T-helper 2 cell treated with Interferon-gamma antibody and Interleukin-4, amounts not matched to agents 5 μg/mL and 100 μg/mL, for 36 hours (primary cell): Measurements from ENCODE around the gene C7orf25.

Experiments used
- DNase-seq: peaks from one replicate; pipeline ENCODE4 v3.0.0; 2021; ENCODE audit warnings: low spot score
- H3K27ac Mint-ChIP-seq: one replicate; pipeline ENCODE4 v1.8.0; 2021; ENCODE audit warnings: mild to moderate bottlenecking, mixed read lengths
- H3K27me3 Mint-ChIP-seq: one replicate; pipeline ENCODE4 v1.8.0; 2021; ENCODE audit warnings: low read depth, mixed read lengths
- H3K36me3 Mint-ChIP-seq: one replicate; pipeline ENCODE4 v1.8.0; 2021; ENCODE audit warnings: low read depth, mixed read lengths
- H3K4me1 Mint-ChIP-seq: one replicate; pipeline ENCODE4 v1.8.0; 2021; ENCODE audit warnings: low read depth, mixed read lengths
- H3K4me3 Mint-ChIP-seq: one replicate; pipeline ENCODE4 v1.8.0; 2022; ENCODE audit warnings: mild to moderate bottlenecking, moderate library complexity, mixed read lengths
- H3K9me3 Mint-ChIP-seq: one replicate; pipeline ENCODE4 v1.8.0; 2021; ENCODE audit warnings: mixed read lengths

Gene C7orf25

GRCh38 chr7:42911454-42912447 lies at the start of gene C7orf25:
Gene C7orf25 (minus strand): TSS chr7:42912070. CDS start chr7:42910900, 1,170 bp downstream.
- no peaks in the 10 kb centered on the region for H3K9me3 Mint-ChIP-seq

GRCh38 chr7:42961170-42961569 lies 49.3 kb upstream of the C7orf25 start:
- Mint-ChIP-seq H3K4me1 (no peaks in the 10 kb centered on the region), H3K27me3 (no peaks in the 10 kb centered on the region), H3K27ac (no peak overlapping the region), H3K36me3 (no peaks in the 10 kb centered on the region), H3K4me3 (no peak overlapping the region), H3K9me3 (peaks cover 6% of the 10 kb centered on the region)
- DNase-seq, result no peak

More at GRCh38 chr7:42911454-42912447, at the start of gene C7orf25:
- H3K4me3 Mint-ChIP-seq, result peak within 1 kb of the TSS; percentile 91
- peaks cover 77% of the 10 kb centered on the region for H3K4me1 Mint-ChIP-seq
- H3K36me3 Mint-ChIP-seq, result peaks cover 41% of the 10 kb centered on the region
- peak; percentile 96 for DNase-seq
- H3K27me3 Mint-ChIP-seq, result no peaks in the 10 kb centered on the region
- H3K27ac Mint-ChIP-seq, result peak within 1 kb of the TSS; percentile 85

DNA sequence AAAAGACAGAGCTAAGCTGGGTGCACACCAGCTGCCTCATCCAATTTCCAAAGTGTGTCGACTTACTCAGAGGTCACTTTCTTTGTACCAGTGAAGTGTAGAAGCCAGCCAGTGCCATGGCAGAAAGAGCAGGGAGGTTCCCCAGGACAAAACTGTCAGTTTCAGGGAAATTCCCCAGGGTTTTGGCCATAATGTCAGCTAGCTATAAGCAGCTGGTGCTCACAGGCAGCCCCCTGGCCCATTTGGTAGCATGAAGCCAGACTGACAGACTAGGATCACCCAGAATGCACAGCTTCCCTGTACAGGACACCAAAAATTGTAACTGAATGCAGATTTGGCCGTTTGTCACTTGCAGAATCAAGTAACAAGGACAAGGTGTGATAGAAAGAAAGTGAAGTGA lies 48.9 kb upstream of the C7orf25 start:
- Mint-ChIP-seq H3K4me3 (no peak overlapping the region), H3K36me3 (no peaks in the 10 kb centered on the region), H3K4me1 (no peaks in the 10 kb centered on the region), H3K9me3 (peaks cover 9% of the 10 kb centered on the region), H3K27me3 (no peaks in the 10 kb centered on the region), H3K27ac (no peak overlapping the region)
- DNase-seq, result no peak

- Mint-ChIP-seq H3K9me3 (peaks cover 16% of the 10 kb centered on the region), H3K4me3 (no peak overlapping the region), H3K36me3 (no peaks in the 10 kb centered on the region), H3K27me3 (no peaks in the 10 kb centered on the region), H3K27ac (no peak overlapping the region), H3K4me1 (no peaks in the 10 kb centered on the region)
- no peak for DNase-seq
Measured at GRCh38 chr7:42959549-42959948, 47.7 kb upstream of the C7orf25 start.

- Mint-ChIP-seq H3K27ac (no peak overlapping the region), H3K9me3 (peaks cover 16% of the 10 kb centered on the region), H3K4me1 (no peaks in the 10 kb centered on the region), H3K27me3 (no peaks in the 10 kb centered on the region), H3K36me3 (no peaks in the 10 kb centered on the region), H3K4me3 (no peak overlapping the region)
- no peak for DNase-seq
Measured at GRCh38 chr7:42956062-42956461, 44.2 kb upstream of the C7orf25 start.

DNA sequence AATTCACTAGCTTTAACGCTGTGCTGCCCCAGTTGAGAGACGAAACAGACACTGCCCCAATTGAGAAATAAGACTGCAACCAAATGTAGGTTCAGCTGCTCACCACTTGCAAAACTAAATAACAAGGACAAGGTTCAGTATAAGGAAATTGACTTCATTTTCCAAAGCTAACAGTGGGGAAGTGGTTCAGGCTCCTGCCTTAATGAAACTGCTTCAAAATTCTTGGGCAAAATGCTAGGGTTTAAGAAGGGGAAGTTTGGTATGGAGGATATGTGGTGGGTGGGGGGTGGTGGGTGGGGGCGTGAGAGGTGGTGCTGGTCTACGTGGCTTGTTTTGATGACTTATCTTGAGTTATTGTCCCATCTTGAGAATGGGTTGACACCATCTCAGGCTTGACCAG lies 42.1 kb upstream of the C7orf25 start:
- peaks cover 16% of the 10 kb centered on the region for H3K9me3 Mint-ChIP-seq
- H3K4me1 Mint-ChIP-seq, result no peaks in the 10 kb centered on the region
- no peak overlapping the region for H3K27ac Mint-ChIP-seq
- H3K36me3 Mint-ChIP-seq, result no peaks in the 10 kb centered on the region
- H3K27me3 Mint-ChIP-seq, result no peaks in the 10 kb centered on the region
- H3K4me3 Mint-ChIP-seq, result no peak overlapping the region
- DNase-seq, result no peak

GRCh38 chr7:42952328-42952727 lies 40.5 kb upstream of the C7orf25 start:
- Mint-ChIP-seq H3K9me3 (peaks cover 16% of the 10 kb centered on the region), H3K4me3 (no peak overlapping the region), H3K36me3 (no peaks in the 10 kb centered on the region), H3K27ac (no peak overlapping the region), H3K4me1 (no peaks in the 10 kb centered on the region), H3K27me3 (no peaks in the 10 kb centered on the region)
- DNase-seq, result no peak

- no peaks in the 10 kb centered on the region for H3K27me3 Mint-ChIP-seq
- H3K27ac Mint-ChIP-seq, result no peak overlapping the region
- peaks cover 5% of the 10 kb centered on the region for H3K9me3 Mint-ChIP-seq
- H3K36me3 Mint-ChIP-seq, result no peaks in the 10 kb centered on the region
- no peak for DNase-seq
- H3K4me3 Mint-ChIP-seq, result no peak overlapping the region
- peaks cover 11% of the 10 kb centered on the region for H3K4me1 Mint-ChIP-seq
Measured at GRCh38 chr7:42950417-42950816, 38.5 kb upstream of the C7orf25 start.

DNA sequence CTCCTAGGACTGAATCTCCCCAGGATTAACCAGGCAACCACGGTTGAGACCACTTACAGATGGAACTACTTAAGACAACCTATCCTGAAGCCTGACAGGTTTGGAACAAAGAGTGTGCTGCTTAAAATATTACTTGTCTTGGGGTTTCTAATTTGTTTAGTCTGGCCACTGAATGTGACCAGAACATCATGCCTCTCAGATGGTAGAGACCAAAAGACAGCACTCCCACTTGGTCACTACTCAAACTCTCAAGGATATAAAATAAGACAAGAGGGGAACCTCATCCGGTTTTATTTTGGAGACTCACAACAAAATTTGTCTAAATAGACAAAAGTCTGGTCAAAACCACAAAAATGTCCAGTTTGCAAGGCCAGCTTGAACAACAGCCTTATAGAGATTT lies 35.7 kb upstream of the C7orf25 start:
- DNase-seq, result no peak
- Mint-ChIP-seq H3K4me3 (no peak overlapping the region), H3K4me1 (peaks cover 11% of the 10 kb centered on the region), H3K27me3 (no peaks in the 10 kb centered on the region), H3K36me3 (no peaks in the 10 kb centered on the region), H3K9me3 (no peaks in the 10 kb centered on the region), H3K27ac (no peak overlapping the region)

DNA sequence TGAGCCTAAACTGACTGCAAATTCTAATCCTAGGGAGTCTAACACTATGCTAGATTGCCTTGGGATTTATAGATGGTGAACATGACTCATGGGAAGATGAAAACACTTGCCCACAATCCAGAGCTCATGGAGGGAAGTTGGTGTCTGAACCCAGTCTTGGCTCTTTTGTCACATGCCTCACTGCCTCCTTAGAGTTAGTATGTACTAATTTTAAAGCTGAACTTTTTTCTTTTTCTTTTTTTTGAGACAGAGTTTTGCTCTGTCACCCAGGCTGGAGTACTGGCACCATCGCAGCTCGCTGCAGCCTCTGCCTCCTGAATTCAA lies 34.7 kb upstream of the C7orf25 start:
- no peaks in the 10 kb centered on the region for H3K9me3 Mint-ChIP-seq
- H3K27me3 Mint-ChIP-seq, result no peaks in the 10 kb centered on the region
- H3K4me3 Mint-ChIP-seq, result peak overlapping the region; percentile 78
- H3K36me3 Mint-ChIP-seq, result no peaks in the 10 kb centered on the region
- peaks cover 11% of the 10 kb centered on the region for H3K4me1 Mint-ChIP-seq
- DNase-seq, result no peak
- peak overlapping the region; percentile 87 for H3K27ac Mint-ChIP-seq

- Mint-ChIP-seq H3K27me3 (no peaks in the 10 kb centered on the region), H3K4me1 (peaks cover 11% of the 10 kb centered on the region), H3K36me3 (no peaks in the 10 kb centered on the region), H3K4me3 (peak overlapping the region; percentile 78), H3K9me3 (no peaks in the 10 kb centered on the region), H3K27ac (peak overlapping the region; percentile 87)
- peak; percentile 40 for DNase-seq
Measured at GRCh38 chr7:42945821-42946626, 34.2 kb upstream of the C7orf25 start.

- Mint-ChIP-seq H3K4me1 (peaks cover 17% of the 10 kb centered on the region), H3K27me3 (no peaks in the 10 kb centered on the region), H3K36me3 (peaks cover 24% of the 10 kb centered on the region), H3K9me3 (no peaks in the 10 kb centered on the region), H3K4me3 (no peak overlapping the region), H3K27ac (no peak overlapping the region)
- DNase-seq, result peak; percentile 62
Measured at GRCh38 chr7:42940985-42941847, 29.3 kb upstream of the C7orf25 start.

GRCh38 chr7:42939457-42940240 lies 27.8 kb upstream of the C7orf25 start:
- no peak for DNase-seq
- no peaks in the 10 kb centered on the region for H3K27me3 Mint-ChIP-seq
- peaks cover 16% of the 10 kb centered on the region for H3K4me1 Mint-ChIP-seq
- no peak overlapping the region for H3K27ac Mint-ChIP-seq
- no peaks in the 10 kb centered on the region for H3K9me3 Mint-ChIP-seq
- peaks cover 37% of the 10 kb centered on the region for H3K36me3 Mint-ChIP-seq
- no peak overlapping the region for H3K4me3 Mint-ChIP-seq
